HG02970 (cell line): ENCODE measurements around the gene TMEM134.

ENCODE experiments used
- ATAC-seq: cut with Tn5 transposase; IDR thresholded peaks from one replicate; pipeline ENCODE4 v1.9.1; 2021; ENCODE audit warnings: mild to moderate bottlenecking, moderate library complexity, moderate number of reproducible peaks; ENCODE audit not compliant: unreplicated experiment, low FRiP score

Gene TMEM134

GRCh38 chr11:67463680-67464410, 5.2 kb downstream of the TMEM134 start:
- ATAC-seq, result no peak

GRCh38 chr11:67463186-67463585, 5.9 kb downstream of the TMEM134 start:
- no peak for ATAC-seq

- no peak for ATAC-seq
Observed at GRCh38 chr11:67458266-67458665, 10.8 kb downstream of the TMEM134 start.

- no peak for ATAC-seq
Observed at GRCh38 chr11:67457453-67457852, 11.6 kb downstream of the TMEM134 start.

GRCh38 chr11:67456068-67456705, 12.9 kb downstream of the TMEM134 start:
- no peak for ATAC-seq

GRCh38 chr11:67455054-67455453, 14.0 kb downstream of the TMEM134 start, which contains the start of gene CABP4:
Gene CABP4 (plus strand): TSS chr11:67455354. CDS start chr11:67455424, 70 bp downstream.
- no peak for ATAC-seq

- ATAC-seq, result no peak
Observed at GRCh38 chr11:67453816-67454732, 15.0 kb downstream of the TMEM134 start.

GRCh38 chr11:67452141-67452952, 16.7 kb downstream of the TMEM134 start, which contains the start of gene GPR152:
Gene GPR152 (minus strand): TSS chr11:67452729. CDS start chr11:67452724, 5 bp downstream.
- ATAC-seq, result no peak

- no peak for ATAC-seq
Observed at GRCh38 chr11:67451658-67451976, 17.4 kb downstream of the TMEM134 start.

GRCh38 chr11:67450796-67451657, 18.0 kb downstream of the TMEM134 start:
- no peak for ATAC-seq

- ATAC-seq, result no peak
Observed at GRCh38 chr11:67449116-67449844, 19.8 kb downstream of the TMEM134 start.

- ATAC-seq, result no peak
Observed at GRCh38 chr11:67448220-67448609, 20.8 kb downstream of the TMEM134 start.

- ATAC-seq, result no peak
Observed at GRCh38 chr11:67445515-67445914, 23.5 kb downstream of the TMEM134 start.

- ATAC-seq, result no peak
Observed at GRCh38 chr11:67442504-67443404, 26.3 kb downstream of the TMEM134 start.

- no peak for ATAC-seq
Observed at GRCh38 chr11:67441731-67442351, 27.2 kb downstream of the TMEM134 start.

- no peak for ATAC-seq
Observed at GRCh38 chr11:67441098-67441563, 27.9 kb downstream of the TMEM134 start.
